GM21825 (cell line): ENCODE data around the gene SCIN.
A peak's percentile ranks its signal among the peaks of the same experiment; 100 is the strongest.
"Not testable (repeated sequence)": the region's sequence is repeated elsewhere in the genome, so short reads cannot be mapped to it uniquely, and the experiment has no call there.

ENCODE experiments used
- ATAC-seq: cut with Tn5 transposase; IDR thresholded peaks from one replicate; pipeline ENCODE4 v1.9.1; 2021; ENCODE audit warnings: mild to moderate bottlenecking, moderate library complexity; ENCODE audit not compliant: unreplicated experiment

The SCIN gene

GRCh38 chr7:12570534-12571461, at the start of gene SCIN:
Gene SCIN (plus strand): TSS chr7:12570720. CDS start chr7:12570787, 67 bp downstream.
- no peak for ATAC-seq

- peak; percentile 63 for ATAC-seq
These were observed 45.6 kb upstream of the SCIN start for GRCh38 chr7:12524794-12525386.

- not testable (repeated sequence) for ATAC-seq
These were observed 43.8 kb upstream of the SCIN start for GRCh38 chr7:12526693-12527092.

GRCh38 chr7:12527670-12528069, 42.9 kb upstream of the SCIN start:
- ATAC-seq: not testable (repeated sequence)

DNA sequence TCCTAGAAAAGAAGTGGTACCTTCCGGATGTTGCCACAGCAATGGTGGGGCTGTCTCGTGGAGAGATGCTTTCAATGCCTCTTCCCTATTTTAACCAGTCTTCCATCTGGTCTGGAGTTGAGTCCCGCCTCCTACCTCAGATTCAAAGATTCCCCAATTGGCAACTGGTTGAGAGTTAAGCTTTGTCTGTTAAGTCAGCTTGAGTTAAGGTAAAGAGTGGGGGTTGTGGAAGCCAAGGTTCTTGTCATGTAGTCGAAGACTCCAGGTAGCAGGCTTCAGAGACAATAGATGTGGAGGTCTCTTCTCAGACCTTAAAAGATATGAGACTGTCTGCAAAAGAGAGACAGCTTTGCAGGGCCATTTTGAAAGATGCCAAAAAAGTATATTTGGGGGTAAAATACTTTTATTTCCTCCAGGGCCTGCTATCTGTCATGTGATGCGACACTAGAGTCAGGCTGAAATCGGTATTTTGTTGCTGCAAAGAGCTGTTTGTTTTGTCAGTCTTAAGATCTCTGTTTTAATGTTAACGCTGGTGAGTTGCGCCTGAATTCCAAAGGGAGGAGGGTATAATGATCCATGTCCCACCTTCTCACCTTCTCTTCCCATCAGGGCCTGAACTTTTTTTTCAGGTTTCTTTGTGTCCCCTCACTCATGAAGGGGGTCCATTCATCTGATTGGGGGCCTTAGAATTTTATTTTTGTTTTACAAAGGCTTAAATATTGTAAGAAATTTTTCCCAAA, 40.4 kb upstream of the SCIN start:
- no peak for ATAC-seq

- no peak for ATAC-seq
These were observed 38.7 kb upstream of the SCIN start for GRCh38 chr7:12531784-12532183.

DNA sequence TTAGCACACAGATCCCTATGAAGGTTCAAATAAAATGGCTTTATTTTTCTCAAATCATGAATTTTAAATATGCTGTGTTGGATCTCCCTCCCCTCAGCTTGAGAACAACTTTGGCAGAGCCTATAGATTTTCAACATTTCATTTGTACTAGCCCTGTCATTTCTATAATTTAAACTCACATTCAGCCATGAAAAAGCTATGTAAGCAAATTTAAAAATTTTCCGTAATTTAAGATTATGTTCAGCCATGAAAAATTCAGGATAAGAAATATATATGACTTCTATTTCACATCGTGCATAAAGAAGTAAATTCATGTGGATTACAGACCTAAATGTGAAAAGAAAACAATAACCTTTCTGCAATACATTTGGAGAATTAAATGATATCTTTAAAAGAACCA, 36.5 kb upstream of the SCIN start:
- no peak for ATAC-seq

DNA sequence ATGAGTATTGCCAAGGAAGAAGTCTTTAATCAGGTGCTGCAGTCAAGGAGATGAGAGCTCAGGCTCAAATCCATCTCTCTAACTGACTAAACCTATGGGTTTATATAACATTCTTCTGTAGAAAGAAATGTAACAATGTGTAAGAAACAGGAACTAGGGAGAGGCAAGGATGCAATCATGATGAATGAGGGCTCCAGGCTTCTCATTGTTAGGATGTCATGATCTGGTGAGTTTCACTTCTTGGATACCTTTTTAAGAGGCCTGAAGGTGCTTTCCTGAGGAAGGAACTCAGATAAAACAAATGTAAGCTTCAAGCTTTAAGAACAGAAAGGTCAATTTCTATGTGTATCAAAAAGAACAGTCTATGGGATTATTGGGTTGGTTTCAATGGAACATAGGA, 30.8 kb upstream of the SCIN start:
- no peak for ATAC-seq

- ATAC-seq: no peak
These were observed 29.7 kb upstream of the SCIN start for GRCh38 chr7:12540850-12541249.

DNA sequence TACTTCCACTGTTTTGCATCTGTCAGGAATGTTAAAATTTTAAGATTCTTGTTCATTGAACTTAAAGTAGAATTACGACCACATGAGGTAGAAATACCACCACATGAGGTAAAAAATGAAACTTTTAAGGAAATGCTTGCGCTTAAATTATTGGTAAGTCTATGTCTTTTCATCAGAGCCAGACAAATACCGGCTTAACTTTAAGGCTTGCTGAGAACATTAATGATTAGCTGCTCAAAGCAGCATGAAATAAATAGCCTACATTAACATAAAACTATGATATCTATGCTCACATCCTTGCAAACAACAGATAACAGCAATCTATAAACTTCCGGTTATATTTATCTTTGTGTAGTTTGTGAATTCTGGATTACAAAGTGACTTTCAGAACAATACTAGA, 26.9 kb upstream of the SCIN start:
- ATAC-seq: no peak

DNA sequence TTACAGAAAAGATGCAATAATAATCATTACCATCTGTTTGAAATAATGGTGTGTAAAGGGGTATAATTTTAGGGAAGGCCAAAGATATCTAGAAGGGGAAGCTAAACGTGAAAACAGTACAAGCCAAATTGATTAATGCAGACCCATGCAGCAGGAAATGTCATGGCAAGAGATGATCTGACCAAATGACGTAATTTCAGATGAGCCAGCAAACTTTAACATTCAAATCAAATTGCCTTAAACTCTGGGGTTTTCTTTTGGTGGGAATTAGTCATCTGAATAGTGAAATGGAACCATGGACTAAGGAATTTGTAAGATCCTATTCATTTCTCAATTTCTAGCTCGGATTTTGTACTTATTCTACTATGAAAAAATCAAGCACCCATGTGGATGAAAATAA, 21.4 kb upstream of the SCIN start:
- no peak for ATAC-seq

DNA sequence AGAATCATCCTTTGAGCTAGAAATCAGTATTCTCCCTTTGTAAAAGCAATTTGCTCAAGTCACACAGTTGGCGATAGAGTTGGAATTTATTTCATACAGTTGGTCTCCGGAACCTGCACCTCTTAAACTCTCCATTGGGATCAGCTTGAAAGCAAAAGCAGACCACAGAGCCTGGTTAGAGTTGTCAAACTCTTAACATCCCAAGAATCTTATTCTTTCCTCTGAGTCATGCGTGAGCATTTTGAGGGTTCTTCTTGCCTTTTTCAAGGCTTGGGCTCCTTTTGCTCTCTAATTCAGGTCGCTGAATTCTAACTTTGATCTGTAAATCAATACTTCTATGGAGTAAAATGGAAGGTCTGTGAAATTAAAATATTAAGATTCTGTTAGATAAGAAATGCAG, 19.6 kb upstream of the SCIN start:
- ATAC-seq: no peak

DNA sequence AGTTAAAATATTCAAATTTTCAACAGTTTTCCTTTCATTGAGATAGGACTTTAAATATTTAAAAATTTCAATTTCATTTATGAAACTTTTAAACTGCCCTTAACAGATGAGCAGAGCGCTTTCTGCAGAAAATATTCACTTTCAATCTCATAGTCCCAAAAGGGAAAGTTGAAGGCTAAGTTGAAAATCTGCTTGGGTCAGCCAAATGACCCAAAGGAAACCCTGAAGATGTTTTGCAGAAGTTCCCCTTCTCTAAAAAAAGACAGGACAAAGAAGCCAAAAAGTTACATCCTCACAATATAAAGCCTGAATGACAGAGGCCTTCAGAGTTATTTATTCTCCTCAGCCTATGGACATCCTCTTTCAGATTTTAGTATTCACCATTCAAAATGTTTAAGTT, 17.6 kb upstream of the SCIN start:
- no peak for ATAC-seq

DNA sequence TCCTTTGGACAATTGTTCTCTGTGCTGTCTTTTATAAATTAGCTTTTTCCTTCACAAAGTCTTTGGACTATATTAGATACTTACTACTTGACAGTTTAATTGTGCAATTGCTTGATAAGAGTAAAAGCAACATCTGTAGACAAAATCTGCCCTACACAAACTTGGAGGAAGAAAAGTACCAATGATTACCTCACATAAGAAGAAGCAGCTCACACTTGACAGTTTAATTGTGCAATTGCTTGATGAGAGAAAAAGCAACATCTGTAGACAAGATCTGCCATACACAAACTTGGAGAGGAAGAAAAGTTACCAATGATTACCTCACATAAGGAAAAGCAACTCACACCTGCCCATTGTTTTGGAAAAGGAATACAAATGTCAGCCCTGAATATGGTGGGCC, 17.1 kb upstream of the SCIN start:
- no peak for ATAC-seq

DNA sequence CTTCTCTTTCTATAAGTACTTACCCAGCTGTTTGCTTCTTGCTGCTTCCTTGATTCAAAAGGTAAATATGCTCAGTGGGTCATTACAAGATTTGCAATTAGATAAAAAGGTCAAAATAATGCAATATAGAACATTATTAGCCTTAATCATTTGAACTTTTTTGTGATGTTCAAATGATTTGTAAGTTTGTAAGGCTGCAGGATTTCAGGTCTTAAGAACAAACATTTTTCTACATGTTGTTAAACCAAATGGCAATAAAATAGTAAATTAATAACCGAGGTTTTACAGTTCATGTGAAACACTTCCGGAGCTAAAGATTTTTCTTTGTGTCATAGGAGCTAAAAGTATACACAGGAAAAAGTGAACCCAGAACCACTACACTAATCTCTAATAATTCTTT, 16.2 kb upstream of the SCIN start:
- ATAC-seq: no peak

GRCh38 chr7:12554872-12555271, 15.6 kb upstream of the SCIN start:
- ATAC-seq: no peak

DNA sequence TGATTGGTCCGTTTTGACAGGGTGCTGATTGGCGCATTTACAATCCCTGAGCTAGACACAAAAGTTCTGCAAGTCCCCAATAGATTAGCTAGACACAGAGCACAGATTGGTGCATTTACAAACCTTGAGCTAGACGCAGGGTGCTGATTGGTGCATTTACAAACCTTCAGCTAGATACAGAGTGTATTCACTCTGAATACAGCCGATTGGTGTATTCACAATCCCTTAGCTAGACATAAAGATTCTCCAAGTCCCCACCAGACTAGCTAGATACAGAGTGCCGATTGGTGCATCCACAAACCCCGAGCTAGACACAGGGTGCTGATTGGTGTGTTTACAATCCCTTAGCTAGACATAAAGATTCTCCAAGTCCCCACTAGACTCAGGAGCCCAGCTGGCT, 14.8 kb upstream of the SCIN start:
- ATAC-seq: not testable (repeated sequence)

- not testable (repeated sequence) for ATAC-seq
These were observed 14.3 kb upstream of the SCIN start for GRCh38 chr7:12556139-12556792.

GRCh38 chr7:12557282-12557681, 13.2 kb upstream of the SCIN start:
- no peak for ATAC-seq

- ATAC-seq: no peak
These were observed 5.3 kb upstream of the SCIN start for GRCh38 chr7:12564996-12565764.
